Upper lobe of left lung (tissue), 4 donors: Measurements from ENCODE around the gene GET4.

Source experiments
- CTCF ChIP-seq, 6 experiments: fragments of 450-650 bp in 4 of 6; fragments of 200-600 bp in 2 of 6; sonication (generic) in 2 of 6; IDR thresholded peaks; one replicate each; pipeline ENCODE4 v1.5.1; 2016 to 2019; ENCODE audit warnings: antibody characterized with exemption in 6 of 6
- POLR2A ChIP-seq, 4 donors: fragments of 450-650 bp; IDR thresholded peaks; one replicate each; pipeline ENCODE4 v1.5.1; 2016 to 2017; ENCODE audit warnings: antibody characterized with exemption in 4 of 4, mild to moderate bottlenecking in 2 of 4

- TF ChIP-seq CTCF (IDR thresholded peaks at IDR 0.05) (no peak), POLR2A (IDR thresholded peaks at IDR 0.05) (no peak)
Observed at GRCh38 chr7:883055-884021, 7.0 kb downstream of the GET4 start.
